Vagina (tissue), 2 donors: Measurements from ENCODE around the gene DLEC1. TPM values are rescaled to one million over a fixed set of nuclear protein-coding genes. Genes with fewer than 3 reads are reported as not detected.

Experiments
- DNase-seq, 2 donors: peaks; one replicate each; pipeline ENCODE4 v3.0.0-alpha.2; 2017; ENCODE audit errors: extremely low spot score in 2 of 2
- H3K27ac ChIP-seq: fragments of 200-600 bp; sonication (generic); one replicate; pipeline ENCODE4 v1.5.1; 2019
- H3K27me3 ChIP-seq: fragments of 200-600 bp; sonication (generic); one replicate; pipeline ENCODE4 v1.5.1; 2019
- H3K36me3 ChIP-seq, 2 donors: fragments of 200-600 bp; sonication (generic); one replicate each; pipeline ENCODE4 v1.5.1; 2017 to 2019
- H3K4me1 ChIP-seq: fragments of 200-600 bp; sonication (generic); one replicate; pipeline ENCODE4 v1.5.1; 2019
- H3K4me3 ChIP-seq, 2 donors: fragments of 200-600 bp; sonication (generic); 1 replicate in 1 of 2; 2 replicates in 1 of 2; pipeline ENCODE4 v1.5.1; 2016 to 2019
- H3K9me3 ChIP-seq: fragments of 200-600 bp; sonication (generic); one replicate; pipeline ENCODE4 v1.5.1; 2019
- POLR2A ChIP-seq, 2 donors: fragments of 450-650 bp; IDR thresholded peaks; one replicate each; pipeline ENCODE4 v1.6.1; 2017; ENCODE audit warnings: antibody characterized with exemption in 2 of 2, mild to moderate bottlenecking in 2 of 2, moderate library complexity in 2 of 2
- POLR2AphosphoS5 ChIP-seq, 2 donors: sonication (generic); formaldehyde crosslinking; IDR thresholded peaks; one replicate each; pipeline ENCODE4 v1.9.0; 2017; ENCODE audit warnings: antibody characterized with exemption in 2 of 2, mild to moderate bottlenecking in 2 of 2, low read depth in 1 of 2; ENCODE audit not compliant: insufficient read depth in 1 of 2
- intact Hi-C: fragments of 100-400 bp; cut with DNase I; formaldehyde crosslinking; loops from one replicate; pipeline ENCODE4 v1.15.1; 2023
- total RNA-seq: library from RNA; depleted of rRNA; stranded (reverse); fragments of >200 nt; gene quantifications from one replicate; pipeline ENCODE4 v1.2.3, GENCODE V29; 2016
- TF ChIP-seq, protein P1 (sequence below), 3 experiments: fragments of 450-650 bp in 2 of 3; fragments of 200-600 bp in 1 of 3; sonication (generic) in 1 of 3; IDR thresholded peaks; one replicate each; pipeline ENCODE4 v1.5.1; 2017 to 2019; ENCODE audit warnings: antibody characterized with exemption in 3 of 3, mild to moderate bottlenecking in 2 of 3, moderate library complexity in 2 of 3

Gene DLEC1
- total RNA-seq, 1 donor from 2014 or later: 0.25 TPM

DNA sequence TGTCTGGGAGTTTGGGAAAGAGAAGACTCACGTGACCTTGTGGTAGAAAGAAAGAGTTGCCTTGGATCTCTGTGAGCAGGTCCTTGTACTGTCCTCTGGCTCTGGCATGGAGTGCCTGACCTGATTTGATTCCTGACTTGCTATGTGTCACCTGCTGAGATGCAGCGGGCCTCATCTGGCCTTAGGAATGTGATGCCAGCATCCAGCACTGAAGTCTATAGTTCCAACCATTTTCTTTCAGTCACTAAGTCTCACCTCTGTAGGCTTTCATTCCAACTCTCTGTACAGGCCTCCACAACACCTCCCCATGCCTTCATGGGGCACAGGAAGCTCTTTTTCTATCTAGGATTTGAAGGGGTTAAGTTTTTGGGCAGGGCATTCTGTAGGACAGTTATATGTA is 114.2 kb downstream of the DLEC1 start:
- no peak overlapping the region for H3K27ac ChIP-seq
- no peaks in the 10 kb centered on the region for H3K4me1 ChIP-seq
- H3K36me3 ChIP-seq: no peaks in the 10 kb centered on the region
- H3K27me3 ChIP-seq: no peaks in the 10 kb centered on the region
- no peaks in the 10 kb centered on the region for H3K9me3 ChIP-seq
- no peak overlapping the region for H3K4me3 ChIP-seq
- TF ChIP-seq POLR2A (IDR thresholded peaks at IDR 0.05) (no peak), POLR2AphosphoS5 (IDR thresholded peaks at IDR 0.05; ENCODE audit: insufficient read depth in 1 of 2, low read depth in 1 of 2) (no peak)
- TF ChIP-seq, protein P1, sequence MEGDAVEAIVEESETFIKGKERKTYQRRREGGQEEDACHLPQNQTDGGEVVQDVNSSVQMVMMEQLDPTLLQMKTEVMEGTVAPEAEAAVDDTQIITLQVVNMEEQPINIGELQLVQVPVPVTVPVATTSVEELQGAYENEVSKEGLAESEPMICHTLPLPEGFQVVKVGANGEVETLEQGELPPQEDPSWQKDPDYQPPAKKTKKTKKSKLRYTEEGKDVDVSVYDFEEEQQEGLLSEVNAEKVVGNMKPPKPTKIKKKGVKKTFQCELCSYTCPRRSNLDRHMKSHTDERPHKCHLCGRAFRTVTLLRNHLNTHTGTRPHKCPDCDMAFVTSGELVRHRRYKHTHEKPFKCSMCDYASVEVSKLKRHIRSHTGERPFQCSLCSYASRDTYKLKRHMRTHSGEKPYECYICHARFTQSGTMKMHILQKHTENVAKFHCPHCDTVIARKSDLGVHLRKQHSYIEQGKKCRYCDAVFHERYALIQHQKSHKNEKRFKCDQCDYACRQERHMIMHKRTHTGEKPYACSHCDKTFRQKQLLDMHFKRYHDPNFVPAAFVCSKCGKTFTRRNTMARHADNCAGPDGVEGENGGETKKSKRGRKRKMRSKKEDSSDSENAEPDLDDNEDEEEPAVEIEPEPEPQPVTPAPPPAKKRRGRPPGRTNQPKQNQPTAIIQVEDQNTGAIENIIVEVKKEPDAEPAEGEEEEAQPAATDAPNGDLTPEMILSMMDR (IDR thresholded peaks at IDR 0.05): no peak
- intact Hi-C loops: no loop called here
- peak in 1 of 2 donors; percentile 49 for DNase-seq

DNA sequence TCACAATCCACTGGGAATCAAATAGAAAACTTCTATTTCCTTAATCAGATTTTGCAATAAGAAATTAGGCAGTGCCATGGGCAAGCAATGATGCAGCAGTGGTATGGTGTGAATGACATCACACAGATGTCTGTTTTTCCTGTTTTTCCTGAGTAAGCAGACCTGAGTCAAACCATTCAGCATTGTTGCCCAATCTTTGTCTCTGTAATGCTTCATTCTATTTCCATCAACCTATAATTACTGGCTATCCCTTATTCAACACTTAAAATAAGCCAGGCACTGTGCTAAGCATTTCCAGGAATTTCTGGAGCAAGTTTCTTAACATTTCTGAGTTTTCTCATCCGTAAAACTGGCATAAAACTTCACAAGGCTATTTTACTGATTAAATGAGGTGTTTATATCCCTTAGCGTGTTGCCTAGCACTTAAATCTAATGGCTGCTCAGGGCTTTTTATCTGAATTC is 115.1 kb downstream of the DLEC1 start:
- H3K4me1 ChIP-seq: no peaks in the 10 kb centered on the region
- no peaks in the 10 kb centered on the region for H3K9me3 ChIP-seq
- peak in 1 of 2 donors; percentile 74 for TF ChIP-seq POLR2AphosphoS5 (IDR thresholded peaks at IDR 0.05; ENCODE audit: insufficient read depth in 1 of 2, low read depth in 1 of 2)
- no peak for TF ChIP-seq POLR2A (IDR thresholded peaks at IDR 0.05)
- TF ChIP-seq, protein P1 (IDR thresholded peaks at IDR 0.05): no peak
- intact Hi-C loops: no loop called here
- no peak overlapping the region for H3K27ac ChIP-seq
- peak in 1 of 2 donors; percentile 5 for DNase-seq
- no peaks in the 10 kb centered on the region for H3K36me3 ChIP-seq
- no peaks in the 10 kb centered on the region for H3K27me3 ChIP-seq
- H3K4me3 ChIP-seq: no peak overlapping the region

DNA sequence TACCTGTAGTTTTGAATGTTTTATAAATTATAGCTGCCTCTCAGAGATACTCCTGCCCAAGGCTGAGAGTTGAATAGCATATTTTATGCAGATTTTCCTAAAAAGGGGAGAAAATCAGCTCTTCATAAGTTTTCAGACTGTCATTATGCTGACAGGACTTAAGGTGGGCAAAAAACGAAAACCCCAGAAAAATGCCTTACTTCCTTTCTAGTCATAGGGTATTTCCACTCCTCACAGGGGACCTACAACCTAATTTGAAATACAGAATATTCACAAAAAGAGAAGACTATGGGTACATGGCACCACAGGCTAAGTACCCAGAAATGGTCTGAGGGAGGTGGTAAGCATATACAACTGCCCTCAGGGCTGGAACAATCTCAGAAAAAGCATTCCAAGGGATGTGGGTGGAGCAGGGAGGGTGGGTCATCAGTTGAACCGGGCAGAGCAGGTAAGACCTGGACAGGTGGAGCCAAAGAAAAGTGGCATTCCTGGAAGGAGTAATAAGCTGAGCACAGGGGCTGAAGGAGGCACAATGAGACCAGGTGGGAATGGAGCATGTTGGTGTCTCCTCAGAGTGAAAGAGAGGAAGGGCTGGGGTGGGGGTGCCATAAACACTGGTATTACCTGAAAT is 115.7 kb downstream of the DLEC1 start:
- peak in 1 of 2 donors; percentile 82 for DNase-seq
- TF ChIP-seq POLR2AphosphoS5 (IDR thresholded peaks at IDR 0.05; ENCODE audit: insufficient read depth in 1 of 2, low read depth in 1 of 2): peak in 1 of 2 donors; percentile 22
- TF ChIP-seq, protein P1 (IDR thresholded peaks at IDR 0.05): no peak

GRCh38 chr3:38155825-38156224 is 116.8 kb downstream of the DLEC1 start:
- H3K9me3 ChIP-seq: no peaks in the 10 kb centered on the region
- TF ChIP-seq, protein P1 (IDR thresholded peaks at IDR 0.05): no peak
- TF ChIP-seq POLR2AphosphoS5 (IDR thresholded peaks at IDR 0.05; ENCODE audit: insufficient read depth in 1 of 2, low read depth in 1 of 2): no peak
- TF ChIP-seq POLR2A (IDR thresholded peaks at IDR 0.05): no peak
- no peaks in the 10 kb centered on the region for H3K4me1 ChIP-seq
- no peak overlapping the region for H3K4me3 ChIP-seq
- no peaks in the 10 kb centered on the region for H3K27me3 ChIP-seq
- H3K27ac ChIP-seq: no peak overlapping the region
- intact Hi-C loops: no loop called here
- H3K36me3 ChIP-seq: no peaks in the 10 kb centered on the region
- no peak for DNase-seq

More for the DNA sequence above, 115.7 kb downstream of the DLEC1 start:
- intact Hi-C loops: no loop called here
- Histone ChIP-seq H3K9me3 (no peaks in the 10 kb centered on the region), H3K36me3 (no peaks in the 10 kb centered on the region), H3K4me3 (no peak overlapping the region), H3K27ac (no peak overlapping the region), H3K4me1 (no peaks in the 10 kb centered on the region), H3K27me3 (no peaks in the 10 kb centered on the region)

DNA sequence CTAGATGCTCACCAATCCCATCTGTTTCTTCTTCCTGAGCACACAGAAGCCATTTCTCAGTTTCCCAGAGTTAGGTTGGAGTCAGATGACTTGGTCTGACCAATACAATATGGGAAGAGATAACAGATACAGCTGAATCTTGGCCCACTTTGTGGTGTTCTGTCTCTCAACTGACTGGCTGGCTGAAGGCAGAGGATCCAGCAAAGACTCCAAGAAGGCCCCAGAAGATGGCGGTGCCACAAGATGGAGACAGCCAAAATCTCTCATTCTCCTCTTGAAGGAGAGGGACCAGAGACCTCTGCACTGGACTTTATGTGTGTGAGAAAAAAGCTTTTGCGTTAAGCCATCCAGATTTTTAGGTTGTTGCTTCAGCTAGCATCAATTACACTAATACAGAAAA is 118.1 kb downstream of the DLEC1 start:
- Histone ChIP-seq H3K36me3 (no peaks in the 10 kb centered on the region), H3K27ac (no peak overlapping the region), H3K4me1 (no peaks in the 10 kb centered on the region), H3K27me3 (no peaks in the 10 kb centered on the region), H3K4me3 (no peak overlapping the region), H3K9me3 (no peaks in the 10 kb centered on the region)
- intact Hi-C loops: no loop called here
- DNase-seq: peak in 1 of 2 donors; percentile 32
- TF ChIP-seq, protein P1 (IDR thresholded peaks at IDR 0.05): no peak
- TF ChIP-seq POLR2A (IDR thresholded peaks at IDR 0.05) (no peak), POLR2AphosphoS5 (IDR thresholded peaks at IDR 0.05; ENCODE audit: insufficient read depth in 1 of 2, low read depth in 1 of 2) (no peak)
